Spleen (tissue), 7 donors: Measurements from ENCODE around the gene TRIM41.

ENCODE experiments used
- CTCF ChIP-seq, 11 experiments: fragments of 200-600 bp in 7 of 11; fragments of 450-650 bp in 4 of 11; sonication (generic) in 4 of 11; IDR thresholded peaks in 8 of 11; conservative IDR thresholded peaks in 3 of 11; 1 replicate in 7 of 11; 2 replicates in 4 of 11; pipeline versions ENCODE4 v1.4.0 to v1.8.0; 2016 to 2021; ENCODE audit warnings: antibody characterized with exemption in 11 of 11, inconsistent platforms in 4 of 11, mild to moderate bottlenecking in 1 of 11
- POLR2A ChIP-seq, 3 donors: fragments of 450-650 bp; IDR thresholded peaks; one replicate each; pipeline ENCODE4 v1.5.1; 2017; ENCODE audit warnings: antibody characterized with exemption in 3 of 3, mild to moderate bottlenecking in 1 of 3
- POLR2AphosphoS5 ChIP-seq, 3 donors: sonication (generic); formaldehyde crosslinking; IDR thresholded peaks; one replicate each; pipeline ENCODE4 v1.5.1; 2017; ENCODE audit warnings: antibody characterized with exemption in 3 of 3
- donor health status: DM: no; HTN: no; CAD: no; lungs with moderate emphysema.
- donor health status: DM: no; HTN: no; CAD: no.
- donor health status: DM: no; HTN: no; CAD: no.

- no peak for TF ChIP-seq CTCF (IDR thresholded peaks at IDR 0.05 in 8 of 11, conservative IDR thresholded peaks at IDR 0.05 in 3 of 11)
- peak in 2 of 3 donors; percentile 38 to 58 for TF ChIP-seq POLR2AphosphoS5 (IDR thresholded peaks at IDR 0.05)
- TF ChIP-seq POLR2A (IDR thresholded peaks at IDR 0.05), result no peak
Measured at GRCh38 chr5:181217111-181217802, 5.8 kb upstream of the TRIM41 start.
